ENCODE data around the gene CRACR2B.

CRACR2B gene

GRCh38 chr11:802693-803466 is 24.8 kb upstream of the CRACR2B start:
- Mint-ChIP-seq H3K9me3 (no peaks in the 10 kb centered on the region), H3K27me3 (no peaks in the 10 kb centered on the region), H3K4me1 (peaks cover 8% of the 10 kb centered on the region), H3K27ac (no peak overlapping the region), H3K4me3 (peak overlapping the region; percentile 64), H3K36me3 (no peaks in the 10 kb centered on the region)

- Mint-ChIP-seq H3K27me3 (no peaks in the 10 kb centered on the region), H3K36me3 (no peaks in the 10 kb centered on the region), H3K4me1 (peaks cover 10% of the 10 kb centered on the region), H3K4me3 (peak overlapping the region; percentile 64), H3K27ac (no peak overlapping the region), H3K9me3 (no peaks in the 10 kb centered on the region)
These were observed 24.3 kb upstream of the CRACR2B start for GRCh38 chr11:803467-803742.

DNA sequence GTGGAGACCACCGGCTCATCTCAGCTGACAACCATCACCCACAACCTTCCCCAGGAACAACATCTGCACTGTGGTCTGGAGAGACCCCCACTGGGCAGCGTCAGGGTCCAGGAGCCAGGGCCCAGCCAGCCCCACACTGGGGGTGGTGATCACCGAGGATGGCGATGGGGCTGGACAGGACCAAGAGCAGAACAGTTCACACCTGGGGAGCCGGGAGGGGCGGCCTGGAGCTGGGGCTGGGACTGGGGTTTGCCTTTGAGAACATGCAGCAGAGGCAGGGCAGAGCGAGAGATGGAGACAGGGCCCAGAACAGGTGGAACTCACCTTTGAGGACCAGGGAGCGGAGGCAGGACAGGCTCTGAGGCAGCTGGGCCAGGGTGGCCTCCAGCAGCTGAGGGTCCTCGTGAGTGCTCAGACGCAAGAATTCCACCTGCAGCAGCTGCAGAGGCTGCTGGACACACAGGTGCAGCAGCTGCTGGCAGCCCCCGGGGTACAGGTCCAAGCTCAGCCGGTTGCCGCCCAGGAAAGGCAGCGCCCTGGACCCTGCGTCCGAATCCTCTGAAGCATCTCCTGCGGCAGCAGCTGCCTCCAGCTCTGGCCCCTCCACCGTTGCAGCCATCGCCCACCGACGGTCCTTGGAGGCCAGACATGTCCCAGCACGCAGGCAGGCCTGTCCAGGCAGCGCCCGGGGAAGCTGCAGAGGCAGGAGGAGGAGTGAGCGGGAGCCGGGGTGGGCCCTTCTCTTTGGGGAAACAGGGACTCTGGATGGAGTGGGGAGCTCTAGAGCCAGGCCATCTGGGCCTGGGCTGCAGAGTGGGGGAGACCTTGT is 23.7 kb upstream of the CRACR2B start:
- Mint-ChIP-seq H3K4me3 (peak overlapping the region; percentile 82), H3K4me1 (peaks cover 14% of the 10 kb centered on the region), H3K27ac (peak overlapping the region; percentile 35), H3K27me3 (no peaks in the 10 kb centered on the region), H3K36me3 (no peaks in the 10 kb centered on the region), H3K9me3 (no peaks in the 10 kb centered on the region)

DNA sequence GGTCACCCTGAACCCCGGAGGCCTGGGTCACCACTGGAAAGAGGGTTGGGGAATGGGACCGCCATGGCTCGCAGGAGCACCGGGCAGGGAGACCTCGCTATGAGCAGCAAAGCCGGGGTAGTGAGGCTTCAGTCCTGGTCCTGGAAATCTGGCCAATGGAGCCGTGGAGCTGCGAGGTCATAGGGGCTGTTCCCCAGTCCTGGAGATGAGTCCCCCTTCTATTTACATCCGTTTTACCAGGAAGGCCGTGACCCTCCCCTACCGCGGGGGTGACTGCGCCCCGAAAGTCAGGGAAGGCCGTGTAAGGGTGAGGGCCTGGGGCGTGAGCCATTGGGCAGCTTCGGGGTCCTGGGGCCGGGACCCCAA is 23.1 kb upstream of the CRACR2B start:
- Mint-ChIP-seq H3K9me3 (no peaks in the 10 kb centered on the region), H3K27me3 (no peaks in the 10 kb centered on the region), H3K4me1 (peaks cover 16% of the 10 kb centered on the region), H3K27ac (peak overlapping the region; percentile 35), H3K36me3 (no peaks in the 10 kb centered on the region), H3K4me3 (peak overlapping the region; percentile 82)

- Mint-ChIP-seq H3K4me3 (peak overlapping the region; percentile 93), H3K27ac (peak overlapping the region; percentile 98), H3K9me3 (no peaks in the 10 kb centered on the region), H3K36me3 (peaks cover 16% of the 10 kb centered on the region), H3K4me1 (peaks cover 33% of the 10 kb centered on the region), H3K27me3 (no peaks in the 10 kb centered on the region)
These were observed 19.1 kb upstream of the CRACR2B start for GRCh38 chr11:808427-809286.

DNA sequence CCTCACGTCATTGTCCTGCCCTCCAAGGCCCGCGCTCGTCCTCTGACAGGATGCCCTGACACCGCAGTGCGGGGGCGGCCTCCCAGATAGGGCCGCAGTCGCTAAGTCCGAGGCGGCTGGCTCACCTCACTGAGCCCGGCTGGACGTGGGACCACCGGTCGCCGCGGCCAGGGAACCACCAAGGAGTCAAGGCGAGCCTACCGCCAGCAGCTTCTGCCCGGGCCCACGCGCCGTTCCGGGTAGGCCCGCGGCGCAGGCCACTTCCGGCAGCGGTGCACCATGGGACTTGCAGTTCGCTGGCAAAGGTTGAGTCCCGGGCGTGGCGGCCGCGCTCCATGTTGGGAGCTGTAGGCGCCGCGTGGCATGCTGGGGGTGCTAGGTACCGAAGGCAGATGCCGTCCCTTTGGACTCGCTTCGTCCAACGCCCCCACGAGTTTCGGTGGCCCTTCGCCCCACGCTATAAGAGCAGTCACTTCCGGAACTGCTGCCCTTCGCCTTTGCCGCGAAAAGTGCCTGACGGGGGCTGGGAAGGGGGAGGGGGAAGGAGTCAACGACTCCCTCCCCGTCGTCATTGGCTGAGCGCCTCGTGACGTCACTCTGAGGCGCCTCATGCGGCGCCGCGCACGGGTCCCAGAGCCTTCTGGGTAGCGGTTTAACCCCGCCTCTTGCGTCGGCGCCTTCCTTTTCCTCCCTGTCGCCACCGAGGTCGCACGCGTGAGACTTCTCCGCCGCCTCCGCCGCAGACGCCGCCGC is 18.3 kb upstream of the CRACR2B start, which contains the start of gene RPLP2:
Gene RPLP2 (plus strand): TSS at position 681 of the 753 bp plus-strand sequence. CDS start 268 bp downstream, outside the sequence.
- peak within 1 kb of the TSS; percentile 93 for H3K4me3 Mint-ChIP-seq
- peaks cover 16% of the 10 kb centered on the region for H3K36me3 Mint-ChIP-seq
- peaks cover 30% of the 10 kb centered on the region for H3K4me1 Mint-ChIP-seq
- H3K9me3 Mint-ChIP-seq = no peaks in the 10 kb centered on the region
- no peaks in the 10 kb centered on the region for H3K27me3 Mint-ChIP-seq
- H3K27ac Mint-ChIP-seq = peak within 1 kb of the TSS; percentile 98

DNA sequence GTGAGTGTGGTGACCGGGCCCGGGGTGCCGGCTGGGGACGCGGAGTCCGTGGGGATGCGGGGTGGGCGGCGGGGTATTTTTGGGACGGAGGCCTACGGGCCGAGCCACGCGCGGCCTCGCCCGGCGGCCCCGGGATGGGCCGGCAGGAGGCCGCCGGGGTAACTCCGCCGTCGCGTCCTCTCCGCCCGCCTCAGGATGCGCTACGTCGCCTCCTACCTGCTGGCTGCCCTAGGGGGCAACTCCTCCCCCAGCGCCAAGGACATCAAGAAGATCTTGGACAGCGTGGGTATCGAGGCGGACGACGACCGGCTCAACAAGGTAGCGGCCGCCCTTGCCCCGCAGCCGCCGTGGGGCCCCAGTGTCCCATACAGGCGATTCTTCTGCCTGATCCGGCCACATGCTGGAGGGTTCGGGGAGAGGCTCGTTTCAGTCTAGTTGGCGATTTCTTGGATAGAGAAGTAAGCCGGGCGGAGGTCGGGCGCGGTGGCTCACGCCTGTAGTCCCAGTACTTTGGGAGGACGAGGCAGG is 17.6 kb upstream of the CRACR2B start:
- Mint-ChIP-seq H3K9me3 (no peaks in the 10 kb centered on the region), H3K27me3 (no peaks in the 10 kb centered on the region), H3K27ac (peak overlapping the region; percentile 98), H3K4me3 (peak overlapping the region; percentile 93), H3K36me3 (peaks cover 16% of the 10 kb centered on the region), H3K4me1 (peaks cover 28% of the 10 kb centered on the region)

- H3K27ac Mint-ChIP-seq = peak overlapping the region; percentile 86
- peaks cover 16% of the 10 kb centered on the region for H3K36me3 Mint-ChIP-seq
- peaks cover 28% of the 10 kb centered on the region for H3K4me1 Mint-ChIP-seq
- no peaks in the 10 kb centered on the region for H3K27me3 Mint-ChIP-seq
- peak overlapping the region; percentile 93 for H3K4me3 Mint-ChIP-seq
- H3K9me3 Mint-ChIP-seq = no peaks in the 10 kb centered on the region
These were observed 16.1 kb upstream of the CRACR2B start for GRCh38 chr11:811446-812245.

DNA sequence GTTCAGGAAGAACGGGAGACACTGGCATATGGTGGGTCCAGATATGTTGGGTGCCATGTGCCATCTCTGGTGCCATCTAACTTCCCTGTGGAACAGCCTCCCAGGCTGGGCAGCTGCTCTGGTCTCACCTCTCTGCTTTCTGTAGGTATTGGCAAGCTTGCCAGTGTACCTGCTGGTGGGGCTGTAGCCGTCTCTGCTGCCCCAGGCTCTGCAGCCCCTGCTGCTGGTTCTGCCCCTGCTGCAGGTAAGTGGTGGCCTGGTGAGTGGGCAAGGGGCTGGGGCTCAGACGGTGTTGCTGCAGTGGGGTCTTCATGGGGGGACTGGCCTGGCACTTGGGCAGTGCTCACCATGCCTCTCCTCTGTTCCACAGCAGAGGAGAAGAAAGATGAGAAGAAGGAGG is 15.3 kb upstream of the CRACR2B start:
- peak overlapping the region; percentile 70 for H3K27ac Mint-ChIP-seq
- H3K4me3 Mint-ChIP-seq = peak overlapping the region; percentile 93
- H3K4me1 Mint-ChIP-seq = peaks cover 28% of the 10 kb centered on the region
- H3K9me3 Mint-ChIP-seq = no peaks in the 10 kb centered on the region
- peaks cover 16% of the 10 kb centered on the region for H3K36me3 Mint-ChIP-seq
- no peaks in the 10 kb centered on the region for H3K27me3 Mint-ChIP-seq

DNA sequence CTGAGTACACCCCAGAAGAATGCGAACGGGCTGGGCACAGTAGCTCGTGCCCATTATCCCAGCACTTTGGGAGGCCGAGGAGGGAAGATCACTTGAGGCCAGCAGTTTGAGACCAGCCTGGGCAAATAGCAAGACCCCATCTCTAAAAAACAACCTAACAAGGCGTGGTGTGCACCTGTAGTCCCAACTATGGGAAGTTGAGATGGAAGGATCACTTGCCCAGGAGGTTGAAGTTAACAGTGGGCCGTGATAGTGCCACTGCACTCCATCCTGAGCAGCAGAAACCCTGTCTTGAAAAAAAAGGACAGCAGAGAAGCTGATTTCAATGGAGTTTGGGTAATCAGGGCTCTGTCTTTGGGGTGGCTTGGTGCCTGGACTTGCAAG is 14.7 kb upstream of the CRACR2B start:
- Mint-ChIP-seq H3K27ac (peak overlapping the region; percentile 70), H3K9me3 (no peaks in the 10 kb centered on the region), H3K27me3 (no peaks in the 10 kb centered on the region), H3K36me3 (peaks cover 16% of the 10 kb centered on the region), H3K4me1 (peaks cover 24% of the 10 kb centered on the region), H3K4me3 (peak overlapping the region; percentile 93)

- H3K4me3 Mint-ChIP-seq = no peak overlapping the region
- H3K27ac Mint-ChIP-seq = peak overlapping the region; percentile 74
- peaks cover 16% of the 10 kb centered on the region for H3K36me3 Mint-ChIP-seq
- no peaks in the 10 kb centered on the region for H3K9me3 Mint-ChIP-seq
- peaks cover 23% of the 10 kb centered on the region for H3K4me1 Mint-ChIP-seq
- H3K27me3 Mint-ChIP-seq = no peaks in the 10 kb centered on the region
These were observed 14.1 kb upstream of the CRACR2B start for GRCh38 chr11:813456-814096.

GRCh38 chr11:815675-816432 is 11.9 kb upstream of the CRACR2B start:
- Mint-ChIP-seq H3K4me1 (peaks cover 18% of the 10 kb centered on the region), H3K36me3 (peaks cover 12% of the 10 kb centered on the region), H3K4me3 (no peak overlapping the region), H3K27ac (no peak overlapping the region), H3K27me3 (no peaks in the 10 kb centered on the region), H3K9me3 (no peaks in the 10 kb centered on the region)

GRCh38 chr11:816433-816779 is 11.3 kb upstream of the CRACR2B start:
- peaks cover 15% of the 10 kb centered on the region for H3K4me1 Mint-ChIP-seq
- H3K36me3 Mint-ChIP-seq = peaks cover 6% of the 10 kb centered on the region
- H3K27ac Mint-ChIP-seq = no peak overlapping the region
- H3K9me3 Mint-ChIP-seq = no peaks in the 10 kb centered on the region
- H3K27me3 Mint-ChIP-seq = no peaks in the 10 kb centered on the region
- H3K4me3 Mint-ChIP-seq = no peak overlapping the region
